MM.1S (cell line): ENCODE measurements around the gene TYW1.
"Not testable (repeated sequence)": the region's sequence is repeated elsewhere in the genome, so short reads cannot be mapped to it uniquely, and the experiment has no call there.

Source experiments
- EZH2 ChIP-seq: fragments of 300-600 bp; sonication (generic); optimal IDR thresholded peaks from 2 replicates; pipeline ENCODE3; 2017; ENCODE audit warnings: low read depth, mild to moderate bottlenecking, antibody characterized with exemption, low read length, mixed read lengths
- EZH2phosphoT487 ChIP-seq: fragments of 300-600 bp; sonication (generic); IDR thresholded peaks from 2 replicates; pipeline ENCODE4 v1.6.1; 2018; ENCODE audit warnings: antibody characterized with exemption, low read length
- TF ChIP-seq, protein P1 (sequence below): fragments of 300-600 bp; sonication (generic); IDR thresholded peaks from 2 replicates; pipeline ENCODE4 v1.5.1; 2016; ENCODE audit warnings: antibody characterized with exemption, low read length, mixed read lengths

DNA sequence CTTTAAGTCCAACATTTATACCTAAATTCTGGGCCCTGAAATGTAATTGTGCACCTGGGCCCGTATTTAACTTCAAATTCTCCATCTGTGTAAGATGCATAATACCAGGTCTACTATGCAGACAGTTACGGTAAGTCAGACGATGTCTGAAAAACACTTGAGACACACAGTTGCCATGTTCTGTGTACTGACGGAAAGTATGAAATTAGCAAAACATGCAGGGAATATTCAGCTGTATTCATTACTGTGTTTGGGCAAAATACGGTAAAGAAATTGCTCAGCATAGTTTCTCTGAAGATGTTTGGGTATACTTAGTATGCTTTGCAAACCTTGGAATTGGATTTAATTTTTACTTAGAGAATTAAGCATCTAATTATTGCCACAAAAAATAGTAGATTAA is 18.3 kb upstream of the TYW1 start:
- TF ChIP-seq, protein P1, sequence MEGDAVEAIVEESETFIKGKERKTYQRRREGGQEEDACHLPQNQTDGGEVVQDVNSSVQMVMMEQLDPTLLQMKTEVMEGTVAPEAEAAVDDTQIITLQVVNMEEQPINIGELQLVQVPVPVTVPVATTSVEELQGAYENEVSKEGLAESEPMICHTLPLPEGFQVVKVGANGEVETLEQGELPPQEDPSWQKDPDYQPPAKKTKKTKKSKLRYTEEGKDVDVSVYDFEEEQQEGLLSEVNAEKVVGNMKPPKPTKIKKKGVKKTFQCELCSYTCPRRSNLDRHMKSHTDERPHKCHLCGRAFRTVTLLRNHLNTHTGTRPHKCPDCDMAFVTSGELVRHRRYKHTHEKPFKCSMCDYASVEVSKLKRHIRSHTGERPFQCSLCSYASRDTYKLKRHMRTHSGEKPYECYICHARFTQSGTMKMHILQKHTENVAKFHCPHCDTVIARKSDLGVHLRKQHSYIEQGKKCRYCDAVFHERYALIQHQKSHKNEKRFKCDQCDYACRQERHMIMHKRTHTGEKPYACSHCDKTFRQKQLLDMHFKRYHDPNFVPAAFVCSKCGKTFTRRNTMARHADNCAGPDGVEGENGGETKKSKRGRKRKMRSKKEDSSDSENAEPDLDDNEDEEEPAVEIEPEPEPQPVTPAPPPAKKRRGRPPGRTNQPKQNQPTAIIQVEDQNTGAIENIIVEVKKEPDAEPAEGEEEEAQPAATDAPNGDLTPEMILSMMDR, result not testable (repeated sequence)
- not testable (repeated sequence) for TF ChIP-seq EZH2phosphoT487, EZH2
